Right ventricle myocardium superior (tissue), 1 donor: ENCODE results near the gene ABTB1. TPM values are rescaled to one million over a fixed set of nuclear protein-coding genes. Genes with fewer than 3 reads are reported as not detected.

Source experiments
- ATAC-seq: fragments of 200-7000 bp; cut with Tn5 transposase; one replicate; pipeline ENCODE4 v1.9.1; 2020; ENCODE audit warnings: mild to moderate bottlenecking; ENCODE audit not compliant: poor library complexity
- DNase-seq: peaks from one replicate; pipeline ENCODE4 v3.0.0-alpha.2; 2020
- intact Hi-C: fragments of 100-400 bp; cut with DNase I; formaldehyde crosslinking; loops from one replicate; pipeline ENCODE4 v1.11.2; 2022
- total RNA-seq: library from RNA; stranded (reverse); fragmentation: NEBNext Ultra II Directional; extraction: Animal tissue kit (Norgen Biotek cat#: 25700); gene quantifications from one replicate; pipeline ENCODE4 v1.2.1, GENCODE V29; 2021
- donor health status: DM: no; HTN: yes; CAD: no; lungs with severe emphysema.

Gene ABTB1
- total RNA-seq, 1 donor from 2014 or later, result 33.0 TPM

GRCh38 chr3:127722091-127722784 is 49.5 kb downstream of the ABTB1 start:
- ATAC-seq (peak; percentile 20), DNase-seq (no peak)
- intact Hi-C loops, result no loop called here

- intact Hi-C loops, result no loop called here
- ATAC-seq, result peak; percentile 45
- DNase-seq, result no peak
Observed at GRCh38 chr3:127723011-127723567, 50.3 kb downstream of the ABTB1 start.

- DNase-seq (no peak), ATAC-seq (no peak)
- intact Hi-C loops, result no loop called here
Observed at GRCh38 chr3:127726894-127727293, 54.1 kb downstream of the ABTB1 start.

- intact Hi-C loops, result no loop called here
- ATAC-seq, result no peak
- DNase-seq, result no peak
Observed at GRCh38 chr3:127728417-127729015, 55.8 kb downstream of the ABTB1 start.

GRCh38 chr3:127729556-127730056 is 56.9 kb downstream of the ABTB1 start:
- DNase-seq (no peak), ATAC-seq (peak; percentile 71)
- intact Hi-C loops, result no loop called here

GRCh38 chr3:127730171-127730570 is 57.4 kb downstream of the ABTB1 start:
- no peak for ATAC-seq
- intact Hi-C loops, result no loop called here

More at GRCh38 chr3:127730171-127730570, 57.4 kb downstream of the ABTB1 start:
- no peak for DNase-seq

Other genes starting within 250 kb of the ABTB1 start
- gene TPRA1, start 82.2 kb upstream of the ABTB1 start, total RNA-seq, result 17.8 TPM
- gene MCM2, start 74.5 kb upstream of the ABTB1 start, total RNA-seq, result 6.5 TPM
- gene PODXL2, start 43.8 kb upstream of the ABTB1 start, total RNA-seq, result 0.94 TPM
- gene MGLL, start 149.6 kb downstream of the ABTB1 start, total RNA-seq, result 83.5 TPM
- 29.4 TPM for gene KBTBD12, start 242.3 kb downstream of the ABTB1 start, total RNA-seq